ENCODE measurements around the gene YJU2. TPM values are rescaled to one million over a fixed set of nuclear protein-coding genes. Genes with fewer than 3 reads are reported as not detected.

YJU2 gene
- total RNA-seq, 1 experiment from 2014 or later: 26.5 TPM

- TF ChIP-seq IRF1 (CRISPR knock-in tag; IDR thresholded peaks at IDR 0.05): no peak
- TF ChIP-seq USF2 (CRISPR knock-in tag; IDR thresholded peaks at IDR 0.05): peak; percentile 53
- TF ChIP-seq CBFB (CRISPR knock-in tag; IDR thresholded peaks at IDR 0.05; ENCODE audit: low read depth): no peak
- TF ChIP-seq ZSCAN18 (CRISPR knock-in tag; IDR thresholded peaks at IDR 0.05): no peak
Observed at GRCh38 chr19:4295972-4296771, 49.3 kb downstream of the YJU2 start (continued).

GRCh38 chr19:4297901-4298809 is 51.3 kb downstream of the YJU2 start:
- TF ChIP-seq TEAD4 (CRISPR knock-in tag; IDR thresholded peaks at IDR 0.05): no peak
- no peak for TF ChIP-seq ZNF425 (CRISPR knock-in tag; conservative IDR thresholded peaks at IDR 0.05)
- TF ChIP-seq NR3C1 (CRISPR knock-in tag; conservative IDR thresholded peaks at IDR 0.05; ENCODE audit: low read depth): no peak
- no peak for TF ChIP-seq ATF3 (CRISPR knock-in tag; conservative IDR thresholded peaks at IDR 0.05)
- TF ChIP-seq RELA (CRISPR knock-in tag; IDR thresholded peaks at IDR 0.05; ENCODE audit: borderline replicate concordance): 0 out of 2 replicates have a peak, but pooled peaks have one; percentile 59
- no peaks in the 10 kb centered on the region for H3K36me3 Mint-ChIP-seq
- peak; percentile 62 for ATAC-seq
- ChIA-PET POLR2A (no interaction called here), CTCF (interaction anchor here (1.1 to 6.1 kb wide), 2 partner anchors 31 to 54 kb away, joined by 3 to 54 read pairs; no protein-coding TSS in a partner anchor)
- DNase-seq (ENCODE audit: low spot score): peak; percentile 29
- no peak overlapping the region for H3K27ac Mint-ChIP-seq
- peaks cover 16% of the 10 kb centered on the region for H3K4me1 Mint-ChIP-seq
- H3K4me3 Mint-ChIP-seq: no peak overlapping the region
- H3K27me3 Mint-ChIP-seq (ENCODE audit: low read depth): peaks cover 15% of the 10 kb centered on the region
- H3K9me3 Mint-ChIP-seq: no peaks in the 10 kb centered on the region

- Mint-ChIP-seq H3K27me3 (ENCODE audit: low read depth) (peaks cover 15% of the 10 kb centered on the region), H3K4me3 (no peak overlapping the region), H3K4me1 (peaks cover 16% of the 10 kb centered on the region), H3K9me3 (no peaks in the 10 kb centered on the region), H3K27ac (no peak overlapping the region), H3K36me3 (no peaks in the 10 kb centered on the region)
- ATAC-seq (no peak), DNase-seq (ENCODE audit: low spot score) (no peak)
- ChIA-PET CTCF (interaction anchor here (0.6 to 6.1 kb wide), 3 partner anchors 31 to 66 kb away, joined by 3 to 54 read pairs (median 6); no protein-coding TSS in a partner anchor), POLR2A (no interaction called here)
- TF ChIP-seq ZNF121 (CRISPR knock-in tag; IDR thresholded peaks at IDR 0.05) (peak; percentile 29; the same call in 1 of the 2 replicates), E2F4 (CRISPR knock-in tag; IDR thresholded peaks at IDR 0.05; ENCODE audit: borderline replicate concordance, low read depth) (no peak), NFE2L1 (CRISPR knock-in tag; IDR thresholded peaks at IDR 0.05) (no peak), MXD4 (CRISPR knock-in tag; IDR thresholded peaks at IDR 0.05; ENCODE audit: borderline replicate concordance) (no peak)
Observed at GRCh38 chr19:4298810-4299550, 52.1 kb downstream of the YJU2 start.

Data from WTC11 (cell line).